Hepatocyte (in vitro differentiated cells): ENCODE results near the gene SERPINE3. TPM values are rescaled to one million over a fixed set of nuclear protein-coding genes. Genes with fewer than 3 reads are reported as not detected.

Experiments
- DNase-seq: peaks from one replicate; pipeline ENCODE4 v3.0.0-alpha.2; 2016; ENCODE audit warnings: low spot score
- H2AFZ ChIP-seq: fragments of 200-600 bp; sonication (generic); 2 replicates; pipeline ENCODE4 v1.6.0; 2016; ENCODE audit warnings: antibody characterized with exemption, mild to moderate bottlenecking
- H3K27ac ChIP-seq: fragments of 200-600 bp; sonication (generic); 2 replicates; pipeline ENCODE4 v1.5.1; 2016; ENCODE audit warnings: mild to moderate bottlenecking
- H3K27me3 ChIP-seq: fragments of 200-600 bp; sonication (generic); 2 replicates; pipeline ENCODE4 v1.6.1; 2016
- H3K36me3 ChIP-seq: fragments of 200-600 bp; sonication (generic); replicated peaks from 2 replicates; pipeline ENCODE4 v1.5.1; 2016; ENCODE audit warnings: low read depth; ENCODE audit not compliant: insufficient read depth
- H3K4me1 ChIP-seq: fragments of 200-600 bp; sonication (generic); 2 replicates; pipeline ENCODE4 v1.5.1; 2016; ENCODE audit warnings: mild to moderate bottlenecking, moderate library complexity; ENCODE audit not compliant: insufficient read depth
- H3K4me2 ChIP-seq: fragments of 200-600 bp; sonication (generic); 2 replicates; pipeline ENCODE4 v1.6.0; 2016
- H3K4me3 ChIP-seq: fragments of 200-600 bp; sonication (generic); 2 replicates; pipeline ENCODE4 v1.5.1; 2016; ENCODE audit warnings: mild to moderate bottlenecking
- H3K79me2 ChIP-seq: fragments of 200-600 bp; sonication (generic); 2 replicates; pipeline ENCODE4 v1.6.0; 2017; ENCODE audit warnings: mild to moderate bottlenecking
- H3K9me2 ChIP-seq: fragments of 200-600 bp; sonication (generic); replicated peaks from 2 replicates; pipeline ENCODE4 v1.6.0; 2017; ENCODE audit warnings: mild to moderate bottlenecking; ENCODE audit not compliant: insufficient read depth
- H3K9me3 ChIP-seq: fragments of 200-600 bp; sonication (generic); 2 replicates; pipeline ENCODE4 v1.5.1; 2016; ENCODE audit warnings: low read depth, mild to moderate bottlenecking
- H4K20me1 ChIP-seq: fragments of 200-600 bp; sonication (generic); 2 replicates; pipeline ENCODE4 v1.6.0; 2016; ENCODE audit warnings: mild to moderate bottlenecking; ENCODE audit not compliant: insufficient read depth, poor library complexity, severe bottlenecking
- CTCF ChIP-seq: fragments of 200-600 bp; sonication (generic); IDR thresholded peaks from 2 replicates; pipeline ENCODE4 v1.5.1; 2016; ENCODE audit warnings: antibody characterized with exemption, mild to moderate bottlenecking; ENCODE audit not compliant: poor library complexity
- EZH2 ChIP-seq: fragments of 200-600 bp; sonication (generic); IDR thresholded peaks from 2 replicates; pipeline ENCODE4 v1.6.1; 2016; ENCODE audit warnings: antibody characterized with exemption, mild to moderate bottlenecking, borderline replicate concordance
- EZH2phosphoT487 ChIP-seq: fragments of 200-600 bp; sonication (generic); IDR thresholded peaks from one replicate; pipeline ENCODE4 v1.6.1; 2018; ENCODE audit warnings: antibody characterized with exemption, mild to moderate bottlenecking, low read depth, moderate library complexity; ENCODE audit not compliant: unreplicated experiment, severe bottlenecking
- WGBS: methylation state at CpG from one replicate; pipeline ENCODE4 v1.1.6; 2016; ENCODE audit warnings: low lambda C conversion rate; ENCODE audit errors: missing lambda C conversion rate; 5-methylcytosine and 5-hydroxymethylcytosine counted together
- polyA plus RNA-seq: library from polyadenylated mRNA; unstranded; fragments of >200 nt; fragmentation: Nextera tagmentation; extraction: Ambion mirVana; gene quantifications from 2 replicates; pipeline ENCODE4 v1.2.1, GENCODE V29; 2016
- total RNA-seq: library from RNA; depleted of rRNA; stranded (reverse); fragments of >200 nt; gene quantifications from 2 replicates; pipeline ENCODE4 v1.2.3, GENCODE V29; 2014

SERPINE3 gene
- total and polyA plus RNA-seq, 2 experiments from 2014 or later = 53.6 to 163 TPM

- Histone ChIP-seq H3K79me2 (no peaks in the 10 kb centered on the region), H3K9me2 (no peaks in the 10 kb centered on the region), H3K27ac (no peak overlapping the region), H3K4me2 (no peak overlapping the region), H2AFZ (no peak overlapping the region), H3K36me3 (no peaks in the 10 kb centered on the region), H4K20me1 (no peaks in the 10 kb centered on the region), H3K9me3 (no peaks in the 10 kb centered on the region), H3K4me1 (no peaks in the 10 kb centered on the region), H3K4me3 (no peak overlapping the region), H3K27me3 (no peaks in the 10 kb centered on the region)
- TF ChIP-seq EZH2phosphoT487 = no peak
- no peak for TF ChIP-seq EZH2
- no peak for TF ChIP-seq CTCF
- DNase-seq = peak; percentile 16
- 54% methylated on average over 6 of the region's 6 CpGs for WGBS
Measured at GRCh38 chr13:51328488-51328887, 11.0 kb upstream of the SERPINE3 start.

GRCh38 chr13:51329606-51330005 is 9.9 kb upstream of the SERPINE3 start:
- H3K79me2 ChIP-seq = no peaks in the 10 kb centered on the region
- no peak for TF ChIP-seq EZH2
- TF ChIP-seq CTCF = no peak
- no peak for TF ChIP-seq EZH2phosphoT487
- no peak overlapping the region for H2AFZ ChIP-seq
- H3K9me2 ChIP-seq = no peaks in the 10 kb centered on the region
- no peaks in the 10 kb centered on the region for H3K27me3 ChIP-seq
- no peak overlapping the region for H3K4me3 ChIP-seq
- H3K9me3 ChIP-seq = no peaks in the 10 kb centered on the region
- H3K36me3 ChIP-seq = no peaks in the 10 kb centered on the region
- no peaks in the 10 kb centered on the region for H3K4me1 ChIP-seq
- WGBS = 93% methylated on average over 3 of the region's 3 CpGs
- no peak for DNase-seq
- no peak overlapping the region for H3K4me2 ChIP-seq
- no peak overlapping the region for H3K27ac ChIP-seq
- no peaks in the 10 kb centered on the region for H4K20me1 ChIP-seq

GRCh38 chr13:51330791-51331190 is 8.7 kb upstream of the SERPINE3 start:
- WGBS = 94% methylated on average over 3 of the region's 3 CpGs
- Histone ChIP-seq H3K4me1 (no peaks in the 10 kb centered on the region), H4K20me1 (no peaks in the 10 kb centered on the region), H3K9me2 (no peaks in the 10 kb centered on the region), H2AFZ (no peak overlapping the region), H3K9me3 (no peaks in the 10 kb centered on the region), H3K4me3 (no peak overlapping the region), H3K36me3 (no peaks in the 10 kb centered on the region), H3K27ac (no peak overlapping the region), H3K27me3 (no peaks in the 10 kb centered on the region), H3K4me2 (no peak overlapping the region), H3K79me2 (no peaks in the 10 kb centered on the region)
- no peak for TF ChIP-seq EZH2
- no peak for TF ChIP-seq CTCF
- TF ChIP-seq EZH2phosphoT487 = no peak
- no peak for DNase-seq

- H2AFZ ChIP-seq = no peak overlapping the region
- no peak overlapping the region for H3K4me2 ChIP-seq
- TF ChIP-seq EZH2 (no peak), CTCF (no peak)
- DNase-seq = no peak
- H3K27ac ChIP-seq = no peak overlapping the region
- WGBS = 84% methylated on average over 6 of the region's 6 CpGs
- no peaks in the 10 kb centered on the region for H3K9me2 ChIP-seq
- no peak overlapping the region for H3K4me3 ChIP-seq
- no peaks in the 10 kb centered on the region for H3K36me3 ChIP-seq
- no peaks in the 10 kb centered on the region for H4K20me1 ChIP-seq
- no peaks in the 10 kb centered on the region for H3K4me1 ChIP-seq
- no peaks in the 10 kb centered on the region for H3K9me3 ChIP-seq
- H3K27me3 ChIP-seq = no peaks in the 10 kb centered on the region
- no peaks in the 10 kb centered on the region for H3K79me2 ChIP-seq
Measured at GRCh38 chr13:51331354-51331861, 8.1 kb upstream of the SERPINE3 start.
